K562 (cell line): ENCODE results near the gene CDH5. TPM values are rescaled to one million over a fixed set of nuclear protein-coding genes. Genes with fewer than 3 reads are reported as not detected.

Experiments used
- ATAC-seq: fragments of 200-7000 bp; cut with Tn5 transposase; 3 replicates; pipeline ENCODE4 v1.9.1; 2020; ENCODE audit warnings: moderate library complexity
- BruUV-seq: library from RNA; stranded (reverse); fragments of 400-500 nt; replicated peaks from 2 replicates; lab custom pipeline; 2021; lab: Mats Ljungman, UMichigan
- CTCF ChIA-PET: fragments of 300-600 bp; formaldehyde crosslinking; extraction: SDS; loops from one replicate; lab custom pipeline; 2021; ENCODE audit warnings: low intra/inter-chr PET ratio; lab: Yijun Ruan, JAX
- POLR2A ChIA-PET: fragments of 300-600, 350-650 bp; sonication (Branson Sonifier 250); formaldehyde crosslinking; extraction: SDS; loops from one replicate; lab custom pipeline; 2021; ENCODE audit warnings: antibody characterized with exemption, inconsistent platforms; lab: Yijun Ruan, JAX
- DNase-seq, 4 experiments: peaks; one replicate each; pipeline versions ENCODE4 v3.0.0 to v3.0.0-alpha.2; 2011 to 2018; ENCODE audit warnings: low spot score in 3 of 4, mixed read lengths in 3 of 4; ENCODE audit errors: extremely low read depth in 1 of 4
- FAIRE-seq: peaks from 2 replicates; lab custom pipeline; 2011; peaks lifted over from hg19 to GRCh38; lab: Jason Lieb, UNC
- H2AFZ ChIP-seq: 2 replicates; pipeline ENCODE4 v1.6.0; 2011; ENCODE audit warnings: low read depth, low read length, control low read depth, inconsistent platforms
- H3K27ac ChIP-seq: fragments of 200-600 bp; 3 replicates; pipeline ENCODE4 v1.8.0; 2011; ENCODE audit warnings: low read depth, mild to moderate bottlenecking, control low read depth, inconsistent platforms, low read length, moderate library complexity, mixed read lengths; ENCODE audit errors: extremely low read depth
- H3K27me3 ChIP-seq, 2 experiments: fragments of 300-600 bp in 1 of 2; 2 replicates in 1 of 2; 3 replicates in 1 of 2; pipeline versions ENCODE4 v1.6.0 to v1.8.0; 2011; ENCODE audit warnings: inconsistent platforms in 2 of 2, low read length in 2 of 2, mild to moderate bottlenecking in 1 of 2, mixed read lengths in 1 of 2, moderate library complexity in 1 of 2; ENCODE audit not compliant: control insufficient read depth in 2 of 2, insufficient read depth in 2 of 2
- H3K36me3 ChIP-seq: fragments of 300-600 bp; 3 replicates; pipeline ENCODE4 v1.8.0; 2011; ENCODE audit warnings: mild to moderate bottlenecking, low read length, inconsistent platforms; ENCODE audit not compliant: control insufficient read depth, insufficient read depth
- H3K4me1 ChIP-seq, 2 experiments: fragments of 200-600 bp in 1 of 2; replicated peaks in 1 of 2; 2 replicates in 1 of 2; 3 replicates in 1 of 2; pipeline versions ENCODE4 v1.5.1 to v1.8.0; 2011; ENCODE audit warnings: inconsistent platforms in 2 of 2, low read length in 2 of 2, mild to moderate bottlenecking in 1 of 2, mixed read lengths in 1 of 2, moderate library complexity in 1 of 2; ENCODE audit not compliant: control insufficient read depth in 2 of 2, insufficient read depth in 2 of 2
- H3K4me2 ChIP-seq: 2 replicates; pipeline ENCODE4 v1.6.1; 2011; ENCODE audit warnings: low read length, control low read depth, inconsistent platforms, mixed read lengths; ENCODE audit not compliant: insufficient read depth
- H3K4me3 ChIP-seq: fragments of 200-600 bp; sonication (generic), shearing (Covaris generic); 2 replicates; pipeline ENCODE4 v1.5.1; 2016; ENCODE audit warnings: control low read depth, inconsistent platforms
- H3K79me2 ChIP-seq: fragments of 200-600 bp; 3 replicates; pipeline ENCODE4 v1.8.0; 2011; ENCODE audit warnings: low read length, inconsistent platforms; ENCODE audit not compliant: control insufficient read depth, insufficient read depth
- H3K9ac ChIP-seq, 2 experiments: 2 replicates each; pipeline versions ENCODE4 v1.6.0 to v1.6.1; 2011; ENCODE audit warnings: low read depth in 2 of 2, low read length in 2 of 2, control low read depth in 1 of 2, inconsistent platforms in 1 of 2, mild to moderate bottlenecking in 1 of 2, mixed read lengths in 1 of 2; ENCODE audit not compliant: insufficient read depth in 1 of 2
- H3K9me1 ChIP-seq: one replicate; pipeline ENCODE4 v1.6.0; 2011; ENCODE audit warnings: inconsistent platforms, mild to moderate bottlenecking, low read length, moderate library complexity; ENCODE audit not compliant: control insufficient read depth, insufficient read depth
- H3K9me3 ChIP-seq: replicated peaks from 2 replicates; pipeline ENCODE4 v1.5.1; 2011; ENCODE audit warnings: low read depth, low read length, inconsistent platforms; ENCODE audit not compliant: control insufficient read depth, insufficient read depth
- H4K20me1 ChIP-seq: replicated peaks from 2 replicates; pipeline ENCODE4 v1.6.1; 2011; ENCODE audit warnings: low read length, inconsistent platforms, mixed read lengths; ENCODE audit not compliant: control insufficient read depth, insufficient read depth
- CHD7 ChIP-seq: fragments of 200-600 bp; sonication (generic); IDR thresholded peaks from one replicate; pipeline ENCODE4 v1.6.1; 2012; ENCODE audit warnings: mild to moderate bottlenecking, low read depth, low read length, inconsistent platforms
- KLF10 ChIP-seq: fragments of 250-450 bp; sonication (Bioruptor Pico); IDR thresholded peaks from 2 replicates; pipeline ENCODE4 v1.6.1; 2021; ENCODE audit warnings: matching md5 sums
- NCOA6 ChIP-seq: fragments of 450-650 bp; IDR thresholded peaks from 2 replicates; pipeline ENCODE4 v1.6.1; 2017; ENCODE audit warnings: mild to moderate bottlenecking
- WGBS: fragments of 100-300 bp; shearing (Covaris generic); methylation state at CpG from one replicate; pipeline ENCODE4 v1.1.6; 2016; ENCODE audit warnings: low coverage, mixed read lengths; ENCODE audit not compliant: insufficient coverage; ENCODE audit errors: missing lambda C conversion rate; 5-methylcytosine and 5-hydroxymethylcytosine counted together
- in situ Hi-C: fragments of 300-500 bp; cut with MboI; formaldehyde crosslinking; loops from 4 replicates; pipeline ENCODE4 v1.15.0; 2018; ENCODE audit warnings: inconsistent platforms, mixed read lengths
- intact Hi-C: fragments of 100-400 bp; cut with micrococcal nuclease; formaldehyde crosslinking; loops from 2 replicates; pipeline ENCODE4 v1.14.2; 2022
- polyA plus RNA-seq, 8 experiments: library from polyadenylated mRNA; depleted of rRNA in 4 of 8; stranded (reverse) in 5 of 8; unstranded in 3 of 8; fragments of >200 nt; fragmentation: Nextera tagmentation in 2 of 8; fragmentation: Illumina TruSeq in 1 of 8; extraction: Ambion mirVana in 2 of 8; extraction: Trizol in 1 of 8; gene quantifications; 2 replicates each; pipeline versions ENCODE4 v1.2.1 to v1.2.3, GENCODE V29; 2011 to 2014; ENCODE audit warnings: inconsistent platforms in 1 of 8, missing spikeins in 1 of 8
- total RNA-seq, 7 experiments: library from RNA; depleted of rRNA in 6 of 7; stranded (reverse); fragments of >200 nt in 6 of 7; fragmentation: Illumina TruSeq in 2 of 7; extraction: Trizol in 2 of 7; gene quantifications; 2 replicates each; pipeline versions ENCODE4 v1.2.1 to v1.2.3, GENCODE V29; 2011 to 2021; ENCODE audit warnings: low replicate concordance in 1 of 7

Gene CDH5
- total and polyA plus RNA-seq, 9 of the 15 experiments (the other 6 are each of a cell fraction or from before 2014, with no cell fraction given), result not detected

- H3K79me2 ChIP-seq, result no peaks in the 10 kb centered on the region
- H3K27ac ChIP-seq, result no peak overlapping the region
- intact Hi-C loops (no loop called here), in situ Hi-C loops (no loop called here)
- H3K4me1 ChIP-seq, result no peaks in the 10 kb centered on the region; a peak in 1 of 5 replicates
- no peak overlapping the region for H3K9ac ChIP-seq
- H3K36me3 ChIP-seq, result no peaks in the 10 kb centered on the region
- no peak overlapping the region for H2AFZ ChIP-seq
- H3K9me1 ChIP-seq, result no peaks in the 10 kb centered on the region
- H3K4me2 ChIP-seq, result no peak overlapping the region
- no peaks in the 10 kb centered on the region for H4K20me1 ChIP-seq
- peaks cover 4 to 11% of the 10 kb centered on the region in 2 experiments; a peak in 2 of 5 replicates for H3K27me3 ChIP-seq
- FAIRE-seq (no peak), ATAC-seq (no peak), DNase-seq (no peak)
- no TSS peak for BruUV-seq
- no peak overlapping the region for H3K4me3 ChIP-seq
- whole genome bisulfite sequencing, result 5% methylated on average over 4 of the region's 4 CpGs
- POLR2A ChIA-PET, result no interaction called here
- CTCF ChIA-PET, result no interaction called here
- no peak for TF ChIP-seq NCOA6
- no peak for TF ChIP-seq CHD7
- TF ChIP-seq KLF10 (CRISPR knock-in tag), result no peak
- no peaks in the 10 kb centered on the region for H3K9me3 ChIP-seq
Observed at GRCh38 chr16:66372898-66373155, 6.3 kb downstream of the CDH5 start.
